OCI-LY3 (cell line): Measurements from ENCODE around the gene POLR3K.

Source experiments
- H2AFZ ChIP-seq: fragments of 200-600, 300-600 bp; shearing (Covaris generic); 2 replicates; pipeline ENCODE4 v1.6.0; 2014; ENCODE audit warnings: antibody characterized with exemption, low read depth, low read length
- H3K27ac ChIP-seq: fragments of 200-600, 300-600 bp; sonication (generic); 2 replicates; pipeline ENCODE4 v1.5.1; 2014; ENCODE audit warnings: mild to moderate bottlenecking, low read length, moderate library complexity, mixed read lengths
- H3K27me3 ChIP-seq: fragments of 200-600, 300-600 bp; sonication (generic); 2 replicates; pipeline ENCODE4 v1.6.1; 2014; ENCODE audit warnings: low read depth, low read length, mixed read lengths
- H3K36me3 ChIP-seq: fragments of 200-600, 300-600 bp; sonication (generic); replicated peaks from 2 replicates; pipeline ENCODE3; 2014; ENCODE audit warnings: low read depth, low read length, mixed read lengths
- H3K4me1 ChIP-seq: fragments of 300-600, 200-600 bp; sonication (generic); 2 replicates; pipeline ENCODE4 v1.6.1; 2014; ENCODE audit warnings: low read length, mixed read lengths
- H3K4me2 ChIP-seq: fragments of 200-600, 300-600 bp; sonication (generic); 2 replicates; pipeline ENCODE4 v1.6.1; 2014; ENCODE audit warnings: low read length, mixed read lengths
- H3K4me3 ChIP-seq: fragments of 300-600, 200-600 bp; sonication (generic); 2 replicates; pipeline ENCODE4 v1.5.1; 2014; ENCODE audit warnings: antibody characterized with exemption, mild to moderate bottlenecking, low read length, moderate library complexity
- H3K79me2 ChIP-seq: fragments of 300-600, 200-600 bp; shearing (Covaris generic); 2 replicates; pipeline ENCODE4 v1.6.1; 2014; ENCODE audit warnings: mild to moderate bottlenecking, low read length, mixed read lengths
- H3K9ac ChIP-seq: fragments of 300-600, 200-600 bp; shearing (Covaris generic); 2 replicates; pipeline ENCODE4 v1.6.0; 2014; ENCODE audit warnings: mild to moderate bottlenecking, low read length, moderate library complexity
- H3K9me3 ChIP-seq: fragments of 200-600, 300-600 bp; shearing (Covaris generic); 2 replicates; pipeline ENCODE4 v1.6.1; 2014; ENCODE audit warnings: low read length, mixed read lengths; ENCODE audit not compliant: insufficient read depth
- H4K20me1 ChIP-seq: fragments of 200-600, 300-600 bp; sonication (generic); 2 replicates; pipeline ENCODE4 v1.6.1; 2016; ENCODE audit warnings: low read length, mixed read lengths; ENCODE audit not compliant: insufficient read depth
- CTCF ChIP-seq: fragments of 200-600, 300-600 bp; sonication (generic); IDR thresholded peaks from 2 replicates; pipeline ENCODE4 v1.5.1; 2014; ENCODE audit warnings: antibody characterized with exemption, low read length, low read depth
- EZH2phosphoT487 ChIP-seq: fragments of 200-600 bp; shearing (Covaris generic); IDR thresholded peaks from 2 replicates; pipeline ENCODE4 v1.6.1; 2018; ENCODE audit warnings: antibody characterized with exemption, mixed run types, low read depth

POLR3K gene

GRCh38 chr16:84718-85406, 31.5 kb upstream of the POLR3K start:
- H4K20me1 ChIP-seq = no peaks in the 10 kb centered on the region; the same call in 1 of the 2 replicates
- H3K9ac ChIP-seq = peak overlapping the region; percentile 56
- peaks cover 24% of the 10 kb centered on the region for H3K4me1 ChIP-seq
- H3K27ac ChIP-seq = peak overlapping the region; percentile 89
- H3K4me2 ChIP-seq = peak overlapping the region; percentile 65
- no peak overlapping the region for H2AFZ ChIP-seq
- peak overlapping the region; percentile 34 for H3K4me3 ChIP-seq
- H3K9me3 ChIP-seq = no peaks in the 10 kb centered on the region
- H3K27me3 ChIP-seq = no peaks in the 10 kb centered on the region
- H3K36me3 ChIP-seq = peaks cover 70% of the 10 kb centered on the region
- TF ChIP-seq CTCF (no peak), EZH2phosphoT487 (no peak)
- H3K79me2 ChIP-seq = peaks cover 4% of the 10 kb centered on the region; the same call in 1 of the 2 replicates

- Histone ChIP-seq H3K9ac (peak overlapping the region; percentile 56), H3K27me3 (no peaks in the 10 kb centered on the region), H4K20me1 (no peaks in the 10 kb centered on the region; the same call in 1 of the 2 replicates), H3K36me3 (peaks cover 67% of the 10 kb centered on the region), H3K27ac (peak overlapping the region; percentile 89), H3K79me2 (peaks cover 7% of the 10 kb centered on the region), H3K4me3 (peak overlapping the region; percentile 34), H3K4me1 (peaks cover 26% of the 10 kb centered on the region), H3K4me2 (peak overlapping the region; percentile 65), H3K9me3 (no peaks in the 10 kb centered on the region), H2AFZ (no peak overlapping the region)
- TF ChIP-seq CTCF = no peak
- no peak for TF ChIP-seq EZH2phosphoT487
Observed at GRCh38 chr16:83781-84615, 30.6 kb upstream of the POLR3K start.

GRCh38 chr16:83060-83603, 29.7 kb upstream of the POLR3K start:
- H3K27me3 ChIP-seq = no peaks in the 10 kb centered on the region
- no peak overlapping the region for H3K9ac ChIP-seq
- peaks cover 30% of the 10 kb centered on the region for H3K4me1 ChIP-seq

More at GRCh38 chr16:83060-83603, 29.7 kb upstream of the POLR3K start:
- H3K36me3 ChIP-seq = peaks cover 60% of the 10 kb centered on the region
- no peak overlapping the region for H3K27ac ChIP-seq
- peaks cover 15% of the 10 kb centered on the region for H3K79me2 ChIP-seq
- no peak for TF ChIP-seq CTCF
- no peak for TF ChIP-seq EZH2phosphoT487
- H3K4me2 ChIP-seq = no peak overlapping the region
- H3K4me3 ChIP-seq = no peak overlapping the region
- H3K9me3 ChIP-seq = no peaks in the 10 kb centered on the region
- no peak overlapping the region for H2AFZ ChIP-seq
- H4K20me1 ChIP-seq = no peaks in the 10 kb centered on the region; the same call in 1 of the 2 replicates
